Left renal pelvis (tissue), 4 donors: Measurements from ENCODE around the gene TAS1R2. TPM values are rescaled to one million over a fixed set of nuclear protein-coding genes. Genes with fewer than 3 reads are reported as not detected.
"Not testable (repeated sequence)": the region's sequence is repeated elsewhere in the genome, so short reads cannot be mapped to it uniquely, and the experiment has no call there.

Source experiments
- DNase-seq, 4 donors: peaks; one replicate each; pipeline ENCODE4 v3.0.0-alpha.2; 2013; ENCODE audit warnings: low read depth in 4 of 4, low spot score in 3 of 4
- polyA plus RNA-seq, 4 donors: library from polyadenylated mRNA; unstranded; fragments of 120-200 nt; gene quantifications; one replicate each; pipeline ENCODE4 v1.2.1, GENCODE V29; 2013; ENCODE audit not compliant: insufficient read length in 4 of 4

Gene TAS1R2
- polyA plus RNA-seq = not detected

- no peak for DNase-seq
Measured at GRCh38 chr1:18859560-18859959, at the start of gene TAS1R2. TAS1R2 (minus strand) TSS chr1:18859660; CDS start chr1:18859660, 0 bp downstream.

- DNase-seq = no peak
Measured at GRCh38 chr1:18907917-18908845, 48.7 kb upstream of the TAS1R2 start.

- no peak for DNase-seq
Measured at GRCh38 chr1:18907021-18907916, 47.8 kb upstream of the TAS1R2 start.

GRCh38 chr1:18903291-18903756 lies 43.9 kb upstream of the TAS1R2 start:
- DNase-seq = no peak

- DNase-seq = peak; percentile 92 to 97 (median 92)
Measured at GRCh38 chr1:18902523-18903290, 43.2 kb upstream of the TAS1R2 start, which contains the start of gene ALDH4A1. ALDH4A1 (minus strand) TSS chr1:18902555; CDS start chr1:18902523, 32 bp downstream.

- DNase-seq = no peak
Measured at GRCh38 chr1:18901952-18902522, 42.6 kb upstream of the TAS1R2 start.

GRCh38 chr1:18901147-18901951 lies 41.9 kb upstream of the TAS1R2 start:
- DNase-seq = no peak

GRCh38 chr1:18900303-18900841 lies 40.9 kb upstream of the TAS1R2 start:
- DNase-seq = no peak

- DNase-seq = no peak
Measured at GRCh38 chr1:18899363-18900049, 40.0 kb upstream of the TAS1R2 start.

GRCh38 chr1:18898567-18898966 lies 39.1 kb upstream of the TAS1R2 start:
- no peak for DNase-seq

GRCh38 chr1:18895317-18895716 lies 35.9 kb upstream of the TAS1R2 start:
- no peak for DNase-seq

GRCh38 chr1:18893120-18893519 lies 33.7 kb upstream of the TAS1R2 start:
- DNase-seq = no peak

- not testable (repeated sequence) for DNase-seq
Measured at GRCh38 chr1:18891858-18892257, 32.4 kb upstream of the TAS1R2 start.

GRCh38 chr1:18891426-18891780 lies 31.9 kb upstream of the TAS1R2 start:
- DNase-seq = no peak

- no peak for DNase-seq
Measured at GRCh38 chr1:18890706-18891425, 31.4 kb upstream of the TAS1R2 start.

- no peak for DNase-seq
Measured at GRCh38 chr1:18886003-18886335, 26.5 kb upstream of the TAS1R2 start.

- DNase-seq = no peak
Measured at GRCh38 chr1:18885311-18886002, 26.0 kb upstream of the TAS1R2 start.
